ENCODE measurements around the gene DHDH.
A peak's percentile ranks its signal among the peaks of the same experiment; 100 is the strongest.
"Not testable (repeated sequence)": the region's sequence is repeated elsewhere in the genome, so short reads cannot be mapped to it uniquely, and the experiment has no call there.

Gene DHDH

GRCh38 chr19:48933382-48933932, at the start of gene DHDH:
Gene DHDH, plus strand, starts transcription at chr19:48933699. Its CDS starts 23 bp downstream, at chr19:48933722.
- peak; percentile 50 to 72 (median 66) for DNase-seq (ENCODE audit: low read depth in 3 of 3)

- DNase-seq (ENCODE audit: low read depth in 3 of 3) = no peak
These were observed 49.8 kb upstream of the DHDH start for GRCh38 chr19:48883726-48884125.

DNA sequence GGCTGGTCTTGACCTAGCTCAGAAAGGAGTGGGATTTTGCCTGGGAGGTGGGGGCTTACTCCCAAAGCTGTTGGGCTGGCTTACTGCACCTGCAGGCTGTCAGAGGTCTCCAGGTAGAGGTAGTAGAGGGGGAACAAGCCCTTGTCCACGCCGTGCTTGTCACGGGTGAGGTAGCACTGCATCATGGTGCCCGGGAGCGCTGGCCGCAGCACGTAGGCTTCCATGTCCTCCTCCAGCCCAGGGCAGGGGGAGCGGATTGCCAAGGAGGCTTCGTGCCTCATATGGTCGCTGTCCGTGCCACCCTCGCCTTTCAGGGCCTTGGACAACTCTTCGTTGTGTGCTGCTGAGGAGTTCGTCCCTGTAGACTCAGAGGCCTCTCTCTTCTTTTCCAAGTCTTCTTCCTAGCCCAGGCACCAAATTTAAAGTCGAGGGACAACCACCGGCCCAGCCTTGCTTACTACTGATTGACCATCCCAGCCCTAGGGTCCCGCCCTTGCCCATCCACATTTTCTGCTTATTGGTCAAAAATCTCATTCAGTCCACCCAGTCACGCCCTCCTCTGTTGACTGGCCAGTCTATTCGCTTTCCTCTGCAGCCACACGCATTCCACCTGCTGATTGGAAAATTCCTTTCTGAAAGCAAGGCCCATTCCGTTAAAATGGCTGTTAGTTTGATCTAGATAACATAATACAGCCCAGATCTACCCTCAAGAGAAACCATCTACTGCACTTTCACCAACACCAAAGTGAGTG, 45.5 kb upstream of the DHDH start:
- no peak for DNase-seq (ENCODE audit: low read depth in 3 of 3)

GRCh38 chr19:48889496-48889895, 44.0 kb upstream of the DHDH start:
- DNase-seq (ENCODE audit: low read depth in 3 of 3) = not testable (repeated sequence)

GRCh38 chr19:48890551-48890950, 42.9 kb upstream of the DHDH start:
- no peak for DNase-seq (ENCODE audit: low read depth in 3 of 3)

DNA sequence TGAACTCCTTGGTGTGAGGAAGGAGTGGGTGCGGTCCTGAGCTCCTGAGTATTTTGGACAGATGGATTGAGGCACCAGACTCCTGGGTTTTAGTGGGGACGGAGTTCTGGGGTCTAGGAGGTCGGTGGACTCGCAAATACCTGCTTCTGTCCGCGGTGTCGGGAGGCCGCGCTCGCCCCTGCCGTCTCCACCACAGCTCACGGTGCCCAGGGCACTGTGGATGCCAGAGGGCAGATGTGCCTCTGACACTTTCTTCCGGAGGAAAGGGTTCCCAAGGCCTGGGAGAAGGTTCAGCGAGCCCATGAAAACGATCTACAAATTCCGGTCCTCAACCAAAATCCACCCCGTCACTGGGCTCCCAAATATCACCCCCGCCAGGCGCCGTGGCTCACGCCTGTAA, 38.3 kb upstream of the DHDH start:
- DNase-seq (ENCODE audit: low read depth in 3 of 3) = no peak

DNA sequence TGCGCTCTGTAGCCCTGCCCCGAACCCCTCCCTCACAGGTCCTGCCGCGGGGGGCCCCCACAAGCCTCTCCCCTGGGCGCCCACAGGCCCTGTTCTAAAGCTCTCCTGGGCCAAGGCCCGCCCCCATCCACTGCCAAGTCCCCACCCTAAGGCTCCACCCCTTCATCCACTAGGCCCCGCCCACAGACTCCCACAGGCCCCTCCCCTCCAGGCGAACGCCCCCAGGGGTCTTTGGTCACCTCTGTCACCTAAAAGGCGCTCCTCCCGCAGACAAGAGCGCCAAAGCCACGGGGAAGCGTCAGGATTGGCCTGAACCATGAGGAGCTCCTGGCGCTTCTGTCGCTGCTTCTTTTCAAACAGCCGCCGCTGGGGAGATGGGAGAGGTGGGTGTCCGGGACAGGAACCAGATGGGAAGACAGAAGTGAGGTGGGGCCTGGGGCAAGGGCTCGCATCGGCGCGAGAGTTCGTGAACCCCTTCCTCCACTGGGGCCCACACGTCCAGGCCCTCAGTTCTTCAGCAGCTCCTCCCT, 37.2 kb upstream of the DHDH start:
- DNase-seq (ENCODE audit: low read depth in 3 of 3) = peak in 1 of 3 experiments; percentile 28

DNA sequence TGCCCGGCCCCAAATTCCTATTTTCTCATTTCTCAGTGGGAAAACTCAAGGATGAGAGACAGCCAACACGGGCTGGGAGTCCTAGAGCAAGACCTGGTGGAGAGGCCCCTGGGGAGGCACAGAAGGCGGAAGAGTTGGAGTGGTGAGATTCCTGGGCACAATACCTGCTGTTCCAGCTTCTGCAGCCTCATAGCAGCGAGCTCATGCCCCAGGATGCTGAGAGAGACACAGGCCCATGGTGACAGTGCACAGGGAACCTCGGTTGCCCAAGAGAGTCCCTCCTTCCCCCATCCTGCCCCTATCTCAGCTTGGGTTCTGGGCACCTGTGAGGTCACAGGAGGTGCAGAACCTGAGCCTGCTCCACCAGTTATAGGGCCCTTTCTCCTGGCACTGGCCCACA, 36.3 kb upstream of the DHDH start:
- no peak for DNase-seq (ENCODE audit: low read depth in 3 of 3)

DNA sequence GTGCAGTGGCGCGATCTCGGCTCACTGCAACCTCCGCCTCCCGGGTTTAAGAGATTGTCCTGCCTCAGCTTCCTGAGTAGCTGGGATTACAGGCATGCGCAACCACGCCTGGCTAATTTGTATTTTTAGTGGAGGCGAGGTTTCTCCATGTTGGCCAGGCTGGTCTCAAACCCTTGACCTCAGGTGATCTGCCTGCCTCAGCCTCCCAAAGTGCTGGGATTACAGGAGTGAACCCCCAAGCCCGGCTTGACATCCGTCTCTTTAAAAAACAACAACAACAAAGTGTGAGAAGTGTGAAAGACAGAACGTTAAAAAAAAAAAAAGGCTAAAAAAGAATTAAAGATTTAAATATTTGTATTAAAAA, 34.1 kb upstream of the DHDH start:
- DNase-seq (ENCODE audit: low read depth in 3 of 3) = not testable (repeated sequence)

DNA sequence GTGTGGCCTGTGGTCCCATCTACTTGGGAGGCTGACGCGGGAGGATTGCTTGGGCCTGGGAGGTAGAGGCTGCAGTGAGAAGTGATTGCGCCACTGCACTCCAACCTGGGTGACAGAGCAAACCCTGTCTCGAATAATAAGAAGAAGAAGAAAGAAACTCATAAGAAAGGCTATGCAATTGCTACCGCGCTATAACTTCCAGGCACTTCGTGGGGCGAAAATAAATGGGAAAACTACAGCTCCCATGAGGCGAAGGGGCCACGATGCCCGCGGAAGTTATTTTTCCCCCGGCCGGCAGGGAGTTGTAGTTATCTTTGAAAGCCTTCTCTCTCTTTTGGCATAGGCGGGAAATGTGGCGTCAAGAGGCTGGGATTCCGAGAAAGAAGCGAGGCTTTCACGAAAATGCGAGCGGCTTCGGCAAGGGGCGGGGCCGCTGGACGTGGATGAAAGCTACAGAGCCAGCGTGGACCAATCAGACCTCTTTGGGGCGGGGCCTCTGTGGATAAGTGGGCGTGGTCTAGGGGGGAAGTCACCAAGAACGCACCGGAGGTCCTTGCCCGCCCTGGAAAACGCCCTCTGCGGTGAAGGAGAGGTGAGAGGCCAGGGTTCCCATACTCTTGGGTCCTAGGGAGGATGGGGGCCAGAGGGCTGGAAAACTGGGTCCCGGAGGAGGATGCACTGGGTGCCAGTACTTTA, 33.6 kb upstream of the DHDH start, which contains the start of gene NUCB1:
TSS of gene NUCB1 (plus strand) at position 532 of the 696 bp plus-strand sequence. CDS start 485 bp downstream, outside the sequence.
- peak; percentile 98 to 99 (median 99) for DNase-seq (ENCODE audit: low read depth in 3 of 3)

DNA sequence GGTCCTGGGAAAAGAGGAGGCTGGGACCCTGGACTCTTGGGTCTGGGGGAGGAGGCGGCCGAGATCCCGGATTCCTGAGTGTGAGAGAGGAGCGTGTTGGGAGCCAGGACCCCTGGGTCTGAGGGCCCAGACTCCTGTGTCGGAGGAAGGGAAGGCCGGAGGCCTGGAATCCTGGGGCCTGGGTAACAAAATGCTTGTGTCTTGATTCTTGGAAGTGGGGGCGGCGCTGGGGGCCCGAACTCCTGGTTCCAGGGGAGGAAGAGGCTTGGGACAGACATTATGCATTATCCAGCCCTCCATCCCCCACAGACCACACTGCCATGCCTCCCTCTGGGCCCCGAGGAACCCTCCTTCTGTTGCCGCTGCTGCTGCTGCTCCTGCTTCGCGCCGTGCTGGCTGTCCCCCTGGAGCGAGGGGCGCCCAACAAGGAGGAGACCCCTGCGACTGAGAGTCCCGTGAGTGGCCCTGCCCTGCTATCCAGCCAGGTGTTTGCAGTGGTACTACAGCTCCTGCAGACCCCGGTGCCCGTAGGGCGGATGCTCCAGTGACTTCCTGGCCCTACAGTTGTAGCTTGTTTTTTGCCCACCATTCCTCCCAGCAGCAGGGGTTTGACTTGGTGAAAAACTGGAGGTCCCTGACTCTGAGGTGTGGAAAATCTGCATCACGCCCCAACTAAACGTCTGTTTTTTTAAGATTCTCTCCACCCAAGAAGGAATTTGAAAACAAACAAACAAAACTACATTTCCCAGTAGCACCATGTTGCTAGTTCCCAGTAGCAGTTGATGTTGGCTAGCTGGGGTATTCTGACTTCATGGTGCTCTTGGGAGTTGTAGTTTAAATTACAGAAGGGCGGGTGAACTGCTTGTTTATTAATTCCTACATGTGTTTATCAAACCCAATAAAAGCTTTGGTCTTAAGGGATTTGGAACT, 32.8 kb upstream of the DHDH start:
- DNase-seq (ENCODE audit: low read depth in 3 of 3) = no peak

DNA sequence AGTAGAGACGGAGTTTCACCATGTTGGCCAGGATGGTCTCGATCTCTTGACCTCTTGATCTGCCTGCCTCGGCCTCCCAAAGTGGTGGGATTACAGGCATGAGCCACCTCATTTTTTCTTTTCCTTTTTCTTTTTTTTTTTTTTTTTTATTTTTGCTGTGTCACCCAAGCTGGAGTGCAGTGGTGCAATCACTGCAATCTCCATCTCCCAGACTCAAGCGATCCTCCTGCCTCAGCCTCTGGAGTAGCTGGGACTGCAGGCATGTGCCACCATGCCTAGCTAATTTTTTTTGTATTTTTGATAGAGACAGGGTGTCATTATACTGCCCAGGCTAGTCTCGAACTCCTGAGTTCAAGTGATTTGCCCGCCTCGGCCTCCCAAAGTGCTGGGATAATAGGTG, 31.2 kb upstream of the DHDH start:
- DNase-seq (ENCODE audit: low read depth in 3 of 3) = not testable (repeated sequence)

DNA sequence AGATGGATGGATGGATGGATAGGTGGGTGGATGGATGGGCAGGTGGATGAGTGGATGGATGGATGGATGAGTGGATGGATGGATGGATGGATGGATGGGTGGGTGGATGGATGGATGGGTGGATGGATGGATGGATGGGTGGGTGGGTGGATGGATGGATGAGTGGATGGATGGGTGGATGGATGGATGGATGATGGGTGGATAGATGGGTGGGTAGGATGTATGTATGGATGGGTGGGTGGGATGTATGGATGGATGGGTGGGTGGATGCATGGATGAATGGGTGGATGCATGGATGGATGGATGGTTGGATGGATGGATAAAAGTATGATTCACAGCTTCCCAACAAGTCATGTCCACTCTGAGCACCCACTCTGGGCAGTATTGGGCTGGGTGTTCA, 29.7 kb upstream of the DHDH start:
- DNase-seq (ENCODE audit: low read depth in 3 of 3) = not testable (repeated sequence)

DNA sequence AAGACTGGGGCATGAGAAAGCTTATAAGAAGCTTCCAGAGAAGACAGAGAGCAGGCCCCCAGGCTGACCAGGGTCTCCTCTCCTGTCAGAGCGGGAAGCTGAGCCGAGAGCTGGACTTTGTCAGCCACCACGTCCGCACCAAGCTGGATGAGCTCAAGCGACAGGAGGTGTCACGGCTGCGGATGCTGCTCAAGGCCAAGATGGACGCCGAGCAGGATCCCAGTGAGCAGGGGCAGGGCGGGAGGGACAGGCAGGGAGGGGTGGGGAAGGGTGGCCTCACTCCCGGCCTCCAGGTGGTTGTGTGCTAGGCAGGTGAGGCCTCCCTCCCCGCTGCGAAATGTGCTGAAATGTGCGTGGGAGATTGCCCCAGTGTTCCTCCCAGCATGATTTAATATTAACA, 27.8 kb upstream of the DHDH start:
- DNase-seq (ENCODE audit: low read depth in 3 of 3) = no peak

DNA sequence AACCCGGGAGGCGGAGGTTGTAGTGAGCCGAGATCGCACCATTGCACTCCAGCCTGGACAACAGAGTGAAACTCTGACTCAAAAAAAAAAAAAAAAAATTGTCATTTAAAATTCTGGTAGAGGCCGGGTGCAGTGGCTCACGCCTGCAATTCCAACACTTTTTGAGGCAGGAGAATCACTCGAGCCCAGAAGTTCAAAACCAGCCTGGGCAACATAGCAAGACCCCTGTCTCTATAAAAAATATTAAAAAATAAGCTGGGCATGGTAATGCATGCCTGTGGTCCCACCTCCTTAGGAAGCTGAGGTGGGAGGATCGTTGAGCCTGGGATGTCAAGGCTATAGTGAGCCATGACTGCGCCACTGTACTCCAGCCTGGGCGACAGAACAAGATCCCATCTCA, 27.2 kb upstream of the DHDH start:
- no peak for DNase-seq (ENCODE audit: low read depth in 3 of 3)

DNA sequence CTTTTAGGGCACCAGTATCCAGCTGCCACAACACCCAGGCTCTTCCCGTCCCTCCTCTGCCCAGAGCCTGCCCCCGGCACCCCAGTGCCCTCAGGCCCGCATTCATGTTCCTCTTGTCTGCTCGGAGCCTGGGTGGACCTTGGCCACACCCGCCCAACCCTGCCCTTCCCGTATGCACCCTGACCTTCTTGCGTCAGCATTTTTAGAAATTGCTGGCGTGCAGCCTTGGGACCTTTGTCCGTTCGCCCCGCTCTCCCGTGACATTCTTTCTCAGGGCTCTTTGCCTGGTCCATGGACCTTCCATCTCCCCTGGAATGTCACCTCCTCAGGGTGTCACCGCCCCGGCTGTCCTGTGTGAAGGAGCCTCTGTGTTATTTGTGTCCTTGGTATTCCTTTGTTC, 25.8 kb upstream of the DHDH start:
- DNase-seq (ENCODE audit: low read depth in 3 of 3) = no peak

- DNase-seq (ENCODE audit: low read depth in 3 of 3) = not testable (repeated sequence)
These were observed 23.9 kb upstream of the DHDH start for GRCh38 chr19:48909424-48910077.

GRCh38 chr19:48910803-48911202, 22.7 kb upstream of the DHDH start:
- DNase-seq (ENCODE audit: low read depth in 3 of 3) = no peak

DNA sequence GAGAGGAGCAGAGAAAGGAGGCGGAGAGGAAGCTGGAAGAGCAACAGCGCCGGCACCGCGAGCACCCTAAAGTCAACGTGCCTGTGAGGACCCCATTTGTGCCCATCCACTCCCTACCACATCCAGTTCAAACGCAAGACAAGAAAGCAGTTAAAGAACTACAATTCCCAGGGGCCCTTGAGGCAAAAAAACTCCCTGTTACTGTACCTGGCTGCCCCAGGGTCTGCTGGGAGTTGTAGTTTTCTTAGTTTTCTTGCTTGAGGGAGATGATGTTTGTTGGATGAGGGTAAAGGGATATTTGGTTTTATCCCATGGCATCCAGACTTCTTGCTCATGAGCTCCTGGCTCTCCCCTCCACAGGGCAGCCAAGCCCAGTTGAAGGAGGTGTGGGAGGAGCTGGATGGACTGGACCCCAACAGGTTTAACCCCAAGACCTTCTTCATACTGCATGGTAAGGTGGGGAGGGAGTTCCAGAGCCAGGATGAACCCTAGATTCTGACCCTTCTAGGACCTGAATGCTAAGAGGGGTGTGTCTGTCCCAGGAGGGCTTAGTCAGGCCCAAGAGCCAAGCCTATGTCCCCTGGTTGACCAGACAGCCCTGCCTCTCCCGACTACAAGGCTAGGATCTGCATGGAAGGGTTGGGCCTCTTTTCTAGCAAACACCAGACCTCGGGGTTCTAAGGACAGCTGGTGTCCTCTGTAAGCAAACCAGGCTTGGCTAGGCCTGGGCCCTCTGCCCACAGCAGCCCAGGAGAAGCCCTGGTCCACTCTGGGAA, 20.2 kb upstream of the DHDH start:
- DNase-seq (ENCODE audit: low read depth in 3 of 3) = no peak

- DNase-seq (ENCODE audit: low read depth in 3 of 3) = no peak
These were observed 19.3 kb upstream of the DHDH start for GRCh38 chr19:48914181-48914580.
